ENCODE results near the gene CTSD.
A peak's percentile ranks its signal among the peaks of the same experiment; 100 is the strongest.

CTSD gene

GRCh38 chr11:1744891-1745700 is 18.6 kb downstream of the CTSD start:
- no peak for DNase-seq (ENCODE audit: low read depth, low spot score)

DNA sequence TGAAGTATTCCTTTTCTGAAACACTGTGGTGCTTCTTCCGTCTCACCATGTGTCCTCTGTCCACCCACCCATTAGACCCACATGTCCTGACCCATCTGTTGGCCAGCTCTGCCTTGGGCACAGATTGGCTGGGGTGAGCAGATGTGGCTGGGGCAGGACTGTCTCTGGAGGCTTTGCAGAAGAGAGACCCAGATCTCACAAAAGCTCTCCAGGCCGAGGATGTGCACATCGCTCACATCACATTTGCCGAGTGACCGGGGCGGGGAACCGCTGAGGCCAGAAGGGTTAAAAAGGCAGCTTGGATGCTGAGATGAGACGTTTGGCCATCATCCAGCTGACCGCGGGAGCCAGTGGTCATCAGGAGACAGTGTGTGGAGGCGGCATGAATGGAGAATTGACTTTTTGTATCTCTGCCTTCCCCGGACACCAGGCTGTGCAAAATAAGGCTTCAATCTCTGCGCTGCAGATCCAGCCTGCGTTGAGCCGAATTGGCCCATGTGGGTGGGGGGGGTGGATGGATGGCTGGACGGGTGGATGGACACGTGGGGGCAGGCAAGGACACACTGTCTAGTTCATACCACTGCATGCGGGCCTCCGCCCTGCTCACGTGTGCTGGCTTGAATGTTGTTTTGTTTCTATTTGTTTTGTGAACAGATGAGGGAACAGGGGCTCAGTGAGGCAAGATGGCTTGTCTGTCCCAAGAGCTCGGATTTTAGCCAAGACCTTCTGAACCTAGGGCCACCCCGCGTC is 19.4 kb downstream of the CTSD start:
- DNase-seq (ENCODE audit: low read depth, low spot score) = no peak

DNA sequence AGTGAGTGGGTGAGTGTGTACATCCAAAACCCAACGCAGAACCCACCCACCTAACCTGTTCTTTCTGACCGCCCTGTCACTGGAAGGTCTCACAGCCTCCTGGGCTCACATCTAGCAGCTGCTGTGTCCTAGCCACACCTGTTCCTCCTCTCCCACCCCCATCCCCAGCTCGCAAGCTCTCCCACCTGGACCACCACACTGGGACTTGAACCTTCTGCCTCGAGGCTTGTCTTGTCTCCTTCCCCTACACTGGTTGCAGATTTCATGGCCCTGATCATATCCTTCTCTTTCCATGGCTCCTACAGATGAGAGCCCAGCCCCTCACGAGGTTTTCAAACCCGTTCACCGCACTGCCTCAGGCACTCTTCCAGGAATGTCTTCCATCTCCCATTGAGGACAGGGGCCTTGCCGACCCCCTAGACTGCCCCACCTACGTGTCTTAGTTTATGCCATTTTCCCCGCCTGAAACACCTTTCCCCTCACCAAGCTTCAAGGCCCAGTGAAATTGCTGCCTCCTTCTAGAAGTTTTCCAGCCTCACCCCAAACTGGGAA is 20.1 kb downstream of the CTSD start:
- no peak for DNase-seq (ENCODE audit: low read depth, low spot score)

DNA sequence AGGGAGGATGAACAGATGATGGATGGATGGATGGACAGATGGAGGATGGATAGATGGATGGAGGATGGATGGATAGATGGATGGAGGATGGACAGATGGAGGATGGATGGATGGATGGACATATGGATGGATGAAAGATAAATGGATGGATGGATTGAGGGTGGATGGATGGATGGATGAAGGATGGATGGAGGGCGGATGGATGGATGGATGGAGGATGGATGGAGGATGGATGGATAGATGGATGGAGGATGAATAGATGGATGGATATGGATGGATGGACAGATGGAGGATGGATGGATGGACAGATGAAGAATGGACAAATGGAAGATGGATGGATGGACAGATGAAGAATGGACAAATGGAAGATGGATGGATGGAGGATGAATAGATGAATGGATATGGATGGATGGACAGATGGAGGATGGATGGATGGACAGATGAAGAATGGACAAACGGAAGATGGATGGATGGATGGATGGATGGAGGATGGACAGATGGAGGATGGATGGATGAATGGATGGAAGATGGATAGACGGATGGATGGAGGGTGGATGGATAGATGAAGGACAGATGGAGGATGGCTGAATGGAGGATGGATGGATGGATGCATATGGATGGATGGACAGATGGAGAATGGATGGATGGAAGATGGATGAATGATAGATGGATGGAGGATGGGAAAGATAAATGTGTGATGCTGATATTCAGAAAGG is 20.7 kb downstream of the CTSD start:
- DNase-seq (ENCODE audit: low read depth, low spot score) = no peak

DNA sequence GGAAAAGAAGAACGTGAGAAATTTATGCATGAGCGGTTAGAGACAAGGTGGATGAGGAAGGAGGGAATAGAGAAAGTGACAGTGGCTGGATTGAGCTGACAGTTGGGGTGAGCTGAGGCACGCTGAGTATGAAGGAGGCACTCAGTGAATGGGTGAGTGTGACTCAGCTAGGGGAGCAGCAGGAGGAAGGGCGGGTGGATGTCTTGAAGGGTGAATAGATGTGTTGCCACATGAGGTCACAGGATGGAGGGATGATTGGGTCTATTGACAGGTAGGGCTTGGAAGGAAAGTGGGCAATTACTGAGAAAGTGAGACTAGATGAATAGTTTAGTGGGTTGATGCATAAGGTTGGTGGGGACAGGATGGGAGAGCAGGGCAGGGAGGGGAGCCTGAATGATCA is 21.4 kb downstream of the CTSD start:
- no peak for DNase-seq (ENCODE audit: low read depth, low spot score)

DNA sequence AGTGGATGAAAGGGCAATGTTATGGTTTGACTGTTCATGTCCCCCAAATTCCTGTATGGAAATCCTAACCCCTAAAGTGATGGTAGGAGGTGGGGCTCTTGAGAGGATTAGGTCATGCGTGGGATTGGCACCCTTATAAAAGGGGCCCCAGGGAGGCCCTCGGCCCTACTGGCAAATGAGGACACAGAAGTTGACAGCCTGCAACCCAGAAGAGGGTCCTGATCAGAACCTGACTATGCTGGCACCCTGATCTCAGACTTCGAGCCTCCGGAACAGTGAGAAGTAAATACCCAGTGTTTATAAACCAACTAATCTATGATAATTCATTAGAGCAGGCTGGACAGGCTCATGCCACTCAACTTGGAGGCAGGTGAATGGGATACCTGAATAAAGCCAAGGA is 22.0 kb downstream of the CTSD start:
- DNase-seq (ENCODE audit: low read depth, low spot score) = no peak

DNA sequence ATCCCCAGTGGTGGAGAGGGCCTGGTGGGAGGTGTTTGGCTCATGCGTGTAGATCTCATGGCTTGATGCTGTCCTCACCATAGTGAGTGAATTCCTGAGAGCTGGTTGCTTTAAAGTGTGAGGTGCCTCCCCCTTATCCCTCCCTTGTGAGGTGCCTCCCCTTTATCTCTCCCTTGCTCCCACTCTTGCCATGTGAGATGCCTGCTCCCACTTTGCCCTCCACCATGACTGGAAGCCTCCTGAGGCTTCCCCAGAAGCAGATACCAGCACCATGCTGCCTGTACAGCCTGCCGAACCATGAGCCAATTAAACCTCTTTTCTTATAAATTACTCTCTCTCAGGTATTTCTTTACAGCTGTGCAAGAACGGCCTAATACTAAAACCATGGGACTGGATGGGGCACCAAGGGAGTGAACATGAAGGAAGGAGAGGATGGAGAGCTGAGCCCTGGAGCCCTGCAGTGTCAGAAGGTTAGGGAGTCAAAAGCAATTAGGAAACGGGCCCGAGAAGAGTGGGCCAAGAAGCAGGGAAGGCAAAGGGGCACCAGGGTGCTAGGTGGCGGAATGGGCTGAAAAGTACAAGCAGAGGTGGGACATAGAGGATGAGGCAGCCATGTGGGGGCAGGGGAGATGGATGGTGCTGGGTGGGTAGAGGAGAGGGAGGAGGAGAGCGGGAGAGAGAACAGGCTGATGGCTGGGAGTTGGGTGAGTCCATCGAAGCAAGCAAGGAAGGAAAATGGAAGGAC is 22.8 kb downstream of the CTSD start:
- DNase-seq (ENCODE audit: low read depth, low spot score) = no peak

- DNase-seq (ENCODE audit: low read depth, low spot score) = peak; percentile 49
Observed at GRCh38 chr11:1739576-1739975, 24.2 kb downstream of the CTSD start.

DNA sequence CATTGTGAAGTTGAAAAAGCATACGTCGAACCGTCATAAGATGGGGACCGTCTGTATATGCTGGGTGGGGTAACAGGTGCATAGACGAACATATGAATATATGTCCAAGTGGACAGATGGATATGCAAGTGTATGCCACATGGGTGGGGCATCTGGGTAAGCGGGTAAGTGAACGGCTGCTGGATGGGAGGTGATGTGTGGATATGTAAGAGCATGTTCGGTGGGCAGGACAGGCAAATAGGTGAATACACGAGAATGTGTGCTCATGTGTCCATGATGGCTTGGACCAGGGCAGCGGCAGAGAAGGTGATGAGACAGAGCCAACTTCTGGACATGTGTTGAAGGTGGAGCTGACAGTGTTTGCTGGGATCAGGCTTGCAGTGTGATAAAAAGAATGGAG is 25.3 kb downstream of the CTSD start:
- no peak for DNase-seq (ENCODE audit: low read depth, low spot score)

- DNase-seq (ENCODE audit: low read depth, low spot score) = no peak
Observed at GRCh38 chr11:1737080-1737757, 26.5 kb downstream of the CTSD start.

DNA sequence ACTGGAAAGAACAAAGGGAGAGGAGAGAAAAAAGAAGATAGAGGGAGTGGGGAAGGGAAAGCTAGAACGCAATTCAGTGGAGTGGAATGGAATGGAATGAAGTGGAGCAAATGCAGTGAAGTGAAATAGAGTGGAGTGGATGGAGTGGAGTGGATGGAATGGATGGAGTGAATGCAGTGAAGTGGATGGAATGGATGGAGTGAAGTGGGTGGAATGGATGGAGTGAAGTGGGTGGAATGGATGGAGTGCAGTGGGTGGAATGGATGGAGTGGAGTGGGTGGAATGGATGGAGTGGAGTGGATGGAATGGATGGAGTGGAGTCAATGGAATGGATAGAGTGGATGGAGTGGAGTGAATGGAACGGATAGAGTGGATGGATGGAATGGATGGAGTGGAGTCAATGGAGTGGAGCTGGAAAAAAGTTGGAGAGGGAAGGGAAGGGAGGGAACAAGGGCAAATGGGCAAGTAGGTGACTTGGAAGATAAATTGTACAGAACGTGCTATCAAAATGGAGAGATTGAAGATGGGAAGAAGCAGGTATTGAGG is 27.2 kb downstream of the CTSD start:
- DNase-seq (ENCODE audit: low read depth, low spot score) = peak; percentile 61

DNA sequence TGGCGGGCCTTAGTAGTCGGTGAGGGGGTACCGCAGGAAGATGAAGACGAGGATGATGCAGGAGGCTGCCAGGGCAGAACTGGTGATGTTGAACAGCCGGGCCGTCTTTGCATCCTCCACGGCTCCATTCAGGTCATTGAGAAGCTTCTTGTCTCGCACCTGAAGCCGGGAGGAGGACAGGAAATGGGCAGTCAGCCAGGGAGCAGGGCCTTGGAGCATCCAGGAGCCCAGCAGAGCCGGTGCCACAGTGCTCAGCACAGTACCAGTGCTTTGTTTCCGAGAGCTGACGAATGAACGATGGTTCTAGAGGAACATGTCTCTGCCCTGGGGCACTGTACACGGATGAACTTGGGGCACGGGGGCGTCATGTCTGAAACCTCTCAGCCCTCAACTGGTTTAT is 28.5 kb downstream of the CTSD start:
- peak; percentile 58 for DNase-seq (ENCODE audit: low read depth, low spot score)

- peak; percentile 44 for DNase-seq (ENCODE audit: low read depth, low spot score)
Observed at GRCh38 chr11:1734641-1735081, 29.1 kb downstream of the CTSD start.

DNA sequence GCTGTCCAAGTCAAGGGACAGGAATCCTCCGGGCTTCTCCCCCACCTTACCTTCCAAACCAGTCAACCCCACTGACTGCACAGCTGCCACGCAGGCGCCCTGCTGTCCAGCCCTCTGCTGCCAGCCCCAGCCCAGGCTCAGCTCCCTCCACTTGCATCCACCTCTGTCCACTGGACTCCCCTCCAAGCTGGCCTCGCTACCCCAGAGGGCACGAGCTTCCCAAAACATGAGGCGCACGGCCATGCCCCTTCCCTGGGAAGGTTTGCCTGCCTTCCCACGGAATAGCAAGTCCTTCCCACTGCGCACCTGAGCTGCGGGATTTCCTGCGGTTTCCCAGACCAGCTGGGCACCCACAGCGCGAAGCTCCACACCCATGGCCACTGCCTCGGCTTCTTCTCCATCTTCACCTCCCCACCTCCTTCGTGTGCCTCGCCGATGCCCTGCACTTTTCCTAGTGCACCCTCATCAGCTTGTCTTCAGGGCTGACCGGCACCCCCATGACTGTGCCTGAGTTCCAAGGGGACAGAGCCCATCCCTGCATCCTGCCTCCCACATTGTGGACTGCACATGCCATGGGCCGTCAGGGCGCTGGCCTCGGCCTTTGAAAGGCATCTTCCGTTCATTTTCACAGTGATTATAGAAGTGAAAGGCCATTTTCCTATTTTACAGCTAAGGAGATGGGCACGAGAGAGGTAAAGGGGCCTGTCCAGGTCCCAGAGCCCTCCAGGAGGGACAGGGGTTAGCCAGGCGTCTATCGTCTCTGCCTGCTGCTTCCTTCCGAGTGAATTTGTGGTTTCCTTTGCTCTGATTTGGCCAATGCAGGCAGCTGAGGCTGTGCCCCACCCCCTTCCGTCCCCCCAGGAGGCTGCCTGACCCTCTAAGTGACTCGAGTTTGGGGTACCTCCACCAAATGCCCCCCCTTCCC is 29.7 kb downstream of the CTSD start:
- DNase-seq (ENCODE audit: low read depth, low spot score) = peak; percentile 52

DNA sequence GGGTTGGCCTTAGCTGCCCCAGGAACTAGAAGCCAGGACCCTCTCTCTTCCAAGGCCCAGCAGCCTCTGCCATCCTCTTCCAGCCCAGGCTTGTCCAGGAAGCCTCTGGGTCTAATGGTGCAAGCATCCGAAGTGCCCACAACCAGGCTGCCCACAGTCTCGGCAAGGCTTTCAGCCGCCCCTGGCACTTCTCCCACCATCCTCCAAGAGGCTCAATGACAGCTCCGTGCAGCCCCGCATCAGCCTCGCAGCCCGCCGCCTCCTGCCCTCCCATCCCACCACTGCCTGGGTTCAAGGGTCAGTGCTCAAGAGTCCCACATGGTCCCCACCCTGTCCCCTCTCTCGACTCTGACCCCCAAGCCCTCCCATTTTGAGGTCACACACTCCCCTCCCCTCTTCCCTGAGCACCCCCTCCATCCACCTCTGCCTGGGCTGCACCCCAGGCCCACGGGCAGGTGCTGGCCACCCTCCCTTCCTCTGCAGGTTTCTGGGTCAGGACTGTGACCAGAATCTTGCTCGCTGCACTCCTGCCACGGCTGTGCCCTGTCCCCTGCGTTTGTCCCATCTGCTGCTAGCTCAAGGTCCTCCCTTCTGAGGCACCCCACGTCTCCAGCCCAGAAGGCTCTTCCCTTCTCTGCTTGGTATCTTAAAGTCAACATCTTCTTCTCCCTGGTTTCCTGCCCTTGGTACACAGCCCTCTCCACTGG is 30.6 kb downstream of the CTSD start:
- peak; percentile 45 for DNase-seq (ENCODE audit: low read depth, low spot score)

GRCh38 chr11:1732418-1733008 is 31.2 kb downstream of the CTSD start:
- DNase-seq (ENCODE audit: low read depth, low spot score) = peak; percentile 26

DNA sequence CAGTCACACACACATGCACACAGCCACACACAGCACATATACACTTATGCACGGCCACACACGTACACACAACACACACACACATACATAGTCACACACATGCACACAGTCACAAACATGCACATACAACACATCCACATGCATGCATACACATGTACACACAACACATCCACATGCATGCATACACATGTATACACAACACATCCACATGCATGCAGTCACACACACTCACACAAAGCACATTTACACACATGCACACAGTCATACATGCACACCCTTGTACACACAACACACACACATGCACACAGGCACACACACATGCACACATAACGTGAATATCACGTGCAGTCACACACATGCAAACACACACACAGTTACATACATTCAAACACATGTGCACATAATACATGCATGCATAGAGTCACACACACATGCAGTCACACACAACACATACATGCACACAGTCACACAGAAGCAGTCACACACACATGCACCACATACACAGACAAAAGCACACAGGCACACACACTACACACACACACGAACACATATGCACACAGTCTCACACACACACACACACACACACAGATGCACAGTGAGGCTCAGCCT is 32.2 kb downstream of the CTSD start:
- no peak for DNase-seq (ENCODE audit: low read depth, low spot score)

- DNase-seq (ENCODE audit: low read depth, low spot score) = no peak
Observed at GRCh38 chr11:1730059-1730629, 33.6 kb downstream of the CTSD start.
